Measurements from ENCODE around the gene CXCL17. TPM values are rescaled to one million over a fixed set of nuclear protein-coding genes. Genes with fewer than 3 reads are reported as not detected.
A peak's percentile ranks its signal among the peaks of the same experiment; 100 is the strongest.

Gene CXCL17
- total RNA-seq, 2 donors from 2014 or later, result 2.4 to 4.8 TPM

- 3% methylated on average over 42 of the region's 42 CpGs for WGBS
- intact Hi-C loops (cut with DNase I), result loop anchor here (5.0 to 10.0 kb wide), 2 partner anchors 69 to 182 kb away; partner anchors contain the start of genes DEDD2 and MEGF8
- DNase-seq (ENCODE audit: low spot score), result peak; percentile 99
These were observed 46.1 kb downstream of the CXCL17 start for GRCh38 chr19:42396381-42397262.

GRCh38 chr19:42394751-42395150, 48.0 kb downstream of the CXCL17 start:
- Histone ChIP-seq H3K9me3 (no peaks in the 10 kb centered on the region), H3K36me3 (no peaks in the 10 kb centered on the region), H3K4me3 (no peak overlapping the region), H3K4me1 (replicated peaks) (no peaks in the 10 kb centered on the region), H3K27me3 (replicated peaks; ENCODE audit: insufficient read depth) (no peaks in the 10 kb centered on the region), H3K27ac (no peak overlapping the region)
- intact Hi-C loops (cut with DNase I), result loop anchor here (5.0 to 10.0 kb wide), 2 partner anchors 67 to 180 kb away; partner anchors contain the start of genes DEDD2 and MEGF8
- TF ChIP-seq POLR2A (IDR thresholded peaks at IDR 0.05) (no peak), POLR2AphosphoS5 (IDR thresholded peaks at IDR 0.05) (no peak), CTCF (IDR thresholded peaks at IDR 0.05) (no peak)
- 87% methylated on average over 8 of the region's 8 CpGs for WGBS
- DNase-seq (ENCODE audit: low spot score), result no peak

More at GRCh38 chr19:42396381-42397262, 46.1 kb downstream of the CXCL17 start:
- H3K27me3 ChIP-seq (replicated peaks; ENCODE audit: insufficient read depth), result no peaks in the 10 kb centered on the region
- no peaks in the 10 kb centered on the region for H3K36me3 ChIP-seq
- H3K9me3 ChIP-seq, result no peaks in the 10 kb centered on the region
- TF ChIP-seq POLR2AphosphoS5 (IDR thresholded peaks at IDR 0.05), result peak; percentile 98
- peak in 1 of 4 experiments; percentile 13 for TF ChIP-seq CTCF (IDR thresholded peaks at IDR 0.05)
- peak; percentile 94 for TF ChIP-seq POLR2A (IDR thresholded peaks at IDR 0.05)
- no peaks in the 10 kb centered on the region for H3K4me1 ChIP-seq (replicated peaks)
- H3K27ac ChIP-seq, result peak overlapping the region; percentile 85 to 88
- H3K4me3 ChIP-seq, result peak overlapping the region; percentile 36 to 38

GRCh38 chr19:42392165-42392564, 50.6 kb downstream of the CXCL17 start:
- WGBS, result 78% methylated on average over 4 of the region's 4 CpGs
- TF ChIP-seq POLR2A (IDR thresholded peaks at IDR 0.05), result no peak
- TF ChIP-seq CTCF (IDR thresholded peaks at IDR 0.05), result no peak
- no peaks in the 10 kb centered on the region for H3K36me3 ChIP-seq
- no peaks in the 10 kb centered on the region for H3K27me3 ChIP-seq (replicated peaks; ENCODE audit: insufficient read depth)
- no peak overlapping the region for H3K27ac ChIP-seq
- DNase-seq (ENCODE audit: low spot score), result no peak
- no peak overlapping the region for H3K4me3 ChIP-seq
- H3K9me3 ChIP-seq, result no peaks in the 10 kb centered on the region
- intact Hi-C loops (cut with DNase I), result loop anchor here (10.0 kb wide), 1 partner anchor 177 kb away; the partner anchor contains the start of gene DEDD2
- no peaks in the 10 kb centered on the region for H3K4me1 ChIP-seq (replicated peaks)

- no peaks in the 10 kb centered on the region for H3K4me1 ChIP-seq (replicated peaks)
- H3K4me3 ChIP-seq, result no peak within 1 kb of the TSS
- 46% methylated on average over 12 of the region's 12 CpGs for WGBS
- H3K27ac ChIP-seq, result no peak within 1 kb of the TSS
- no peaks in the 10 kb centered on the region for H3K9me3 ChIP-seq
- no peak for DNase-seq (ENCODE audit: low spot score)
- H3K36me3 ChIP-seq, result no peaks in the 10 kb centered on the region
- intact Hi-C loops (cut with DNase I), result loop anchor here (10.0 kb wide), 1 partner anchor 175 kb away; the partner anchor contains the start of gene DEDD2
- TF ChIP-seq POLR2AphosphoS5 (IDR thresholded peaks at IDR 0.05) (no peak), POLR2A (IDR thresholded peaks at IDR 0.05) (no peak), CTCF (IDR thresholded peaks at IDR 0.05) (no peak)
- no peaks in the 10 kb centered on the region for H3K27me3 ChIP-seq (replicated peaks; ENCODE audit: insufficient read depth)
These were observed 52.8 kb downstream of the CXCL17 start, which contains the start of gene CNFN for GRCh38 chr19:42389899-42390298. CNFN (minus strand) TSS chr19:42390297; CDS start chr19:42389037, 1,260 bp downstream.

Data from prostate gland (tissue), 2 donors.